ENCODE measurements around the gene KLHDC9.
"Not testable (repeated sequence)": the region's sequence is repeated elsewhere in the genome, so short reads cannot be mapped to it uniquely, and the experiment has no call there.

KLHDC9 gene

GRCh38 chr1:161099090-161099802, 1.1 kb downstream of the KLHDC9 start:
- peak; percentile 46 for DNase-seq

GRCh38 chr1:161100556-161100955, 2.4 kb downstream of the KLHDC9 start:
- DNase-seq: no peak

GRCh38 chr1:161106431-161106830, 8.3 kb downstream of the KLHDC9 start:
- DNase-seq: no peak

- no peak for DNase-seq
Observed at GRCh38 chr1:161111117-161111516, 13.0 kb downstream of the KLHDC9 start.

- no peak for DNase-seq
Observed at GRCh38 chr1:161111527-161111926, 13.4 kb downstream of the KLHDC9 start.

GRCh38 chr1:161113915-161114314, 15.8 kb downstream of the KLHDC9 start:
- no peak for DNase-seq

GRCh38 chr1:161114556-161114955, 16.4 kb downstream of the KLHDC9 start:
- DNase-seq: no peak

- no peak for DNase-seq
Observed at GRCh38 chr1:161115132-161115711, 17.1 kb downstream of the KLHDC9 start.

GRCh38 chr1:161115961-161116360, 17.8 kb downstream of the KLHDC9 start:
- DNase-seq: not testable (repeated sequence)

GRCh38 chr1:161117759-161118581, 19.8 kb downstream of the KLHDC9 start, which contains the start of the genes NIT1 and PFDN2:
TSS of gene NIT1 (plus strand) at chr1:161118105. CDS start at chr1:161118177, 72 bp downstream.
TSS of gene PFDN2 (minus strand) at chr1:161118037. CDS start at chr1:161118026, 11 bp downstream.
- DNase-seq: peak; percentile 95

- peak; percentile 89 for DNase-seq
Observed at GRCh38 chr1:161119092-161119903, 21.1 kb downstream of the KLHDC9 start.

GRCh38 chr1:161121042-161121650, 23.0 kb downstream of the KLHDC9 start:
- DNase-seq: no peak

GRCh38 chr1:161121834-161122233, 23.7 kb downstream of the KLHDC9 start:
- DNase-seq: no peak

GRCh38 chr1:161122967-161123366, 24.8 kb downstream of the KLHDC9 start:
- DNase-seq: no peak

GRCh38 chr1:161127649-161128048, 29.5 kb downstream of the KLHDC9 start:
- DNase-seq: no peak

- no peak for DNase-seq
Observed at GRCh38 chr1:161128591-161129420, 30.6 kb downstream of the KLHDC9 start.

GRCh38 chr1:161130266-161130665, 32.1 kb downstream of the KLHDC9 start:
- DNase-seq: no peak

- no peak for DNase-seq
Observed at GRCh38 chr1:161131523-161132409, 33.6 kb downstream of the KLHDC9 start.

- peak; percentile 98 for DNase-seq
Observed at GRCh38 chr1:161132410-161133219, 34.5 kb downstream of the KLHDC9 start, which contains the start of gene DEDD. TSS of gene DEDD (minus strand) at chr1:161132667. CDS start at chr1:161124462, 8,205 bp downstream.

Measured in islet precursor cell (in vitro differentiated cells).